COR-L47 (cell line): ENCODE data around the gene EPHA1.

Experiments used
- DNase-seq: peaks from one replicate; lab custom pipeline; 2025; lab: John Stamatoyannopoulos, UW

Gene EPHA1

DNA sequence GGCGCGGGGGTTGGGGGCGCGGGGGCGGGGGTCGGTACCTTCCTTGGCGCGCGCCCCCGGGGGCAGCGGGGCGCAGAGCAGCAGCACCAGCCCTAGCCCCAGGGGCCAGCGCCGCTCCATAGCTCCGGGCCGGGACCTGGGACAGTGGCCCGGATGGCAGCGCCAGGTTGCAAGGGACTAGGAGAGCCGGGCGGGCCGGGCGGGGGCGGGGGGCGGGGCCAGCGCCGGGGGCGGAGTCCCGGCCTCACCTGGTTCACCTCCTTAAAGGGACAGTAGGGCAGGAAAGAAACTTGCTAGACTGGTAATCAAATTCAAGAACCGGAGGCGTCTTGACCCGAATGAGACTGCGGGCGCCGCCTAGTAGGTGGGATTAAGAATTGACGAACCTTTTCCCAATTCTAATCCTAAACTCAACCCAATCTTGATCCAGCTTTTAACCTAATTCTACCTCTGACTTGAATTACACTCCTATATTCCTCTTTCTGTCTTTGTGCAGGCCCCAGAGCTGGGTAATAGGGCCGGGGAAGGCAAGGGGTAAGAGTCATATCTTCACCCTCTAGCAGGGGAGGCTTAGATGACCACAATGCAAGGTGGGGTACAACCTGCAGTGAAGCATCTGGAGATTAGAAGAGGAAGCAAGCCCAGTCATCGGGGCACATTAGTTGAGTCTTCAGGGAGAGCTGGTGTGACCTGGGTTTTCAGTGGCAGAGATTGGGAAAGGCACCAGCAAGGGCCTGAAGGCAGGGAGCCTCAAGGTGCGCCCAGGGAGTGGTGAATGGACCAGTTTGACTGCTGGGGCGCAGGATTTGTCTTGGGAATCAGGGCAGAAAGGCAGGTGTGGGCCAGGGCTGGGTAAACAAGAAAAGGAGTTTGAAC, at the start of gene EPHA1:
EPHA1 (minus strand) TSS at position 171 of the 876 bp plus-strand sequence; CDS start at position 120, 51 bp downstream.
- DNase-seq = no peak

DNA sequence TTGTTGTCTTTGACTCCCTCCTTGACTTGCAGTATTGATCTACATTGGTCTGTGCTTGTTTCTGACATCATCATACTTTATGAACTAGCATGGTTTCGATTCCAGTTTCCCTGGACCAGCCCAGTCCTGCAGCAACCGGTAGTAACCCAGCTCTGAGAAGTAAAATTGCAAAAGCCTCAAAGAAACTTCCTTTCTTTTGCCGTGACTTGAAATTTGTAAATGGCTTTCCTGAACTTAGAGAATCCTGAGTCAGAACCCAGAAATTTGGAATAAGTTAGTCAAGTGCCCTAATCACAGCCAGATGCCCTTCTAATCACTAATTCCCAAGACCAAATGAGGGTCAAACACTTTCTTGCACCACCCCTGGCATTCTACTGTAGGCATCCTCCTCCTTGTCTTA, 49.6 kb upstream of the EPHA1 start:
- no peak for DNase-seq

DNA sequence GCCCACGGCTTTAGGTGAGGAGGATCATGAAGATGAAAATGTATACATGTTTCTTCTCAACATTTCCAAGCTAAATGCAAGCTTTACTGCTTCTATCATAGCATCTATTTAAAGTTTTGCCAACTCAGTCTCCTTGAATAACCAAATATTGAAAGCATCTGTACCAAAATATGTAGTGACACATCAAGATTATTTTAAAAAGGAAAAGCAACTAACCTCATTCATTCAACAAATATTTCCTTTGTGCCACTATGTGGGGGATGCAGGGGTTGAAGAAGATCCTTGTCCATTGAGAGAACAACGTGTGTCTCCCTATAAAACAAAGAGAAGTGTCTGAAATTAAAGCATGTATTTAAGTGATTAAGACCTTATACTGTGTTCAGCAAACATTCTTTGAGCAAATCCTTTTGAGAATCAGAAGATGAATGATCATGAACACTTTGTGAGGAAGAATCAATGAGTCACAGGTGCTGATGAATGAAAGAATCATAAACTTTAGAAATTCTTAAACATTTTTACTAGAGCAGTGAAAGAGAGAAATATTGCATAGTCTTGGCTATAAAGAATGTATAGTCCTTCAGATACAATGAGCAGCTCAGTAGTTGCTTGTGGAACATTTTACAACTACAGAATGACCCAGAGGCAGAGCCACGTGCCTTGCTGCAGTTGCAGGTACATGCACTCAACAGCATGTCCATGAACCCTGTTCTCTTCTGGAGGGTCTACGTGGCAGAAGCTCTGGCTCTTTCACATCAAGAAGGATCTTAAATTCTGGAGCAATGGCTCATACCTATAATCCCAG, 48.5 kb upstream of the EPHA1 start:
- no peak for DNase-seq

DNA sequence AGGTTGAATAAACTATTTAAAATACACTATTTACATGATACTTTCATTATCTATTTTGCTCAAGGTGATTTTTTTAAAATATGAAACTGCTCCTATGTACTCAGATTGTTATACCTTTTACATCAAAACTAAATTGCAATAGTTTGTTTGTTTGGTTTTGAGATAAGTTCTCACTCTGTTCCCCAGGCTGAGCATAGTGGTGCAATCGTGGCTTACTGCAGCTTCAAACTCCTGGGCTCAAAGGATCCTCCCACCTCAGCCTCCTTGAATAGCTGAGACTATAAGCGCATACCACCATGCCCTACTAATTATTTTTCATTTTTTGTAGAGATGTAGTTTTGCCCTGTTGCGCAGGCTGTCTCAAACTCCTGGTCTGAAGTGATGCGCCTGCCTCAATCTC, 47.3 kb upstream of the EPHA1 start:
- DNase-seq = no peak

DNA sequence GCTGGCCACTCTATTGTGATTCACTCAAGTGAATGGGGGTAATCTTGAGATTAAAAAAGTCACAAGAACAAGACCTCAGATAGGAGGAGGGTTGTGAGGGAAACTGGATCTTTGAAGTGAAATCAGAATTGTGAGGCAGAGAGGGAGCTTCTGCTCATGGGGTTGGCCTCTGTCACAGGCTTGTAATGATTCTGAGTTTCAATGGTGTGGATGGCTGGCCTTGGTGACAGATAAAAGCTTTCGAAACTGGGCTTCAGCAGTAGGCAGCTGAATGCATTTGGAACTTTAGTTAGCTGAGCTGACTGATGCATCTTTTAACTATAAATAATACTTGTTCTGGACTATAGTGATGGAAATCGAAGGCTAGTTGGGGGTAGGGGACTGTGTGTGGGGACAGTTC, 46.8 kb upstream of the EPHA1 start:
- DNase-seq = no peak

DNA sequence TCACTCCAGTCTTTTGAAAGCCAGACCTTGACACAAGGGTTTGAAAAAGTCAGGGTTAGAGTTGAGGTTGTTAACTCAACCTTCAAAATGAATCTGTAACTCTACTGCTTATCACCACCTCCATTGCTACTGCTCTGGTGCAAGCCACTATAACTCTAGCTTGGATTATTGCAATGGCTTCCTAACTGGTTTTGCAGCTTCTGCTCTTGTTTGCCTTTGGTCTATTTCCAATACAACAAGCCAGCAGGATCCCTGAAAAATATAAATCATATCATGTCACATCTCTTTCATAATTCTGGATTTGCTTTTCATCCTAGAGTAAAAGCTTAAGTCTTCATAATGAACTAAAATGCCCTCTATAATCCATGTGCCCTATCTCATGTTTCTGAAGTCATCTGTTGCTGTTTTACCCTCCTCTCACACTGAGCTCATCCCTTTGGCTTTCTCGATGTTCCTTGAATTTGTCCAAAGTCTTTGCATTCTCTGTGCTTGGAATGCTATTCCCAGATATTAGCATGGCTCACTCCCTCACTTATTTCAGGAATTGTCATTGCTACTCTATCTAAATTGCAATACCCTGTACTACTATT, 45.5 kb upstream of the EPHA1 start:
- no peak for DNase-seq

DNA sequence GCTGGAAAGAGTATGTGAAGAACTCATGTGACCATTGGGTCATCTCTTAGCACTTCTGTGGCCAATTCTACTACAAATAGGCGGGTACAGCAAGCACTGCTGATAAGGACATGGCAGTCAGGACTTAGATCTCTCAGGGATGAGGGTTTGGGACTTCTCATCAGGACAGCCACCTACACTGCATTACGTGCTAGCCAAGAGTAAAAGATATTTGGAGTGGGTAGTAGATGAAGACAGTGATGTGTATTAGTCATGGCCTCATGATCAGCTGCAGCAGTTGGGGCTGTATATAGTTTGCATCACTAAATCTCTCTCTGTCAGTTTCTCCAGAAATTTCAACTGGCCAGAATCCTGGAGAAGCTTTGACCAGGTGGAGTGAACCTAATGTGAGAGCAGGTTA, 43.8 kb upstream of the EPHA1 start:
- DNase-seq = no peak

DNA sequence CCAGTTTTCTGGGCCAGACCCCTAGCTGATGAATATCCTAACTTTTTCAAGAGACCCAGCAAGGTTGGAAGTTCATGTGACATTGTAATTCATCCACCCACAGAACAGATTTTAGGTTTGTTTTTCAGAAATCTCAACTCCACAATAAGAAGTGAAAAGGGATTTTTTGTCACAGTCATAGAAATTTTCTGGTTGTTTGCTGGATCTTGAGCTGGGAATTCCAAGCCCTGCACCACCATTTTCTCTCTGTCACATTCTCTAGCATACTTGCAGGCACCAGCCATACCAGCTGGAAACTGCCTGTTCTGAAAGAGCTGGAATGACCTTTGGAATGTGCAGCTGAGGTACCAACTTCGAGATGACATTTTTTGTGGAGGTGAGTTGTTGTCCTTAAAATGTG, 43.1 kb upstream of the EPHA1 start:
- DNase-seq = no peak

DNA sequence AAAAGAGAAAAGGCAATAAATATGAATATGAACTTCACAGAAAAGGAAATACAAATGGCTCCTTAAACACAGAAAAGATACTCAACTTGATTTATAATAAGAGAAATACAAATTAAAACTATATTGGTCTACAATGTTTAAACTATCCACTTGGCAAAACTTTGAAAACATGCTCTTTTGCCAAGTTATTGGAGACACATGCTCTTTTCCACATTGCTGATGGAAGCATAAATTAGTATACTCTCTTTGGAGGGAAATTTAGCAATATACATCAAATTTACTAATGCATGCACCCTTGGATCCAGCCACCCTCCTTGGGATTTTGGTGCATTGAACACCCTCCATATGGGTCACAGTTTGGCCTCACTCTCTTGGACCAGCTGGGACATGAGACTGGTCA, 42.5 kb upstream of the EPHA1 start:
- DNase-seq = no peak

DNA sequence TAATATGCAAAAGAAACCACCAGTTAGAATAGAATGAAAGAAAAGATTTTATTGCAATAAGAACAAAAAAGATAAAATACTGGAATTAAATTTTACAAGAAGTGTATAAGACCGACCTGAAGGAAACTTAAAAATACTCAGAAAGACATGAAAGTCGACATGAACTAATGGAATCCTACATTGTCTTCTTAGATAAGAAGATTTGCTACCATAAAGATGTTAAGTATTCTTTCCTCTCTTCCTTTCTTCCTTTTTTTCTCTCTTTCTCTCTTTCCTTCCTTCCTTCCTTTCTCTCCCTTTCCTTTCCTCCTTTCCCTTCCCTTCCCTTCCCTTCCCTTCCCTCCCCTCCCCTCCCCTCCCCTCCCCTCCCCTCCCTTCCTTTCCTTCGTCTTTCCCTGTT, 41.1 kb upstream of the EPHA1 start:
- DNase-seq = no peak

DNA sequence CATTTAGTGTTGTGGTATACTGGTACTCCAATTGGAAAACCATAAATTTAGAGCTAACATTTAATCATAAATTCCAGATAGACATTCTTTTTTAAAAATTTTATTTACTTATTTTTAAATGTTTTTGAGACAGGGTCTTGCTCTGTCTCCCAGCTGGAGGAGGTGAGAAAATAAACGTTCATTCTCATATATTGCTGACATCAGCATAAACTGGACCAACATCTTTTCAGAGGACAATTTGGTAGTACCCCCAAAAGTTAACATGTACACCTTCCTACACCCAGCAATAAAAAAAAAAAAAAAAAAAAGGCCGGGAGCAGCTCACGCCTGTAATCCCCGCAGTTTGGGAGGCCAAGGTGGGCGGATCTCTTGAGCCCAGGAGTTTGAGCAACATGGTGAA, 39.8 kb upstream of the EPHA1 start:
- no peak for DNase-seq

DNA sequence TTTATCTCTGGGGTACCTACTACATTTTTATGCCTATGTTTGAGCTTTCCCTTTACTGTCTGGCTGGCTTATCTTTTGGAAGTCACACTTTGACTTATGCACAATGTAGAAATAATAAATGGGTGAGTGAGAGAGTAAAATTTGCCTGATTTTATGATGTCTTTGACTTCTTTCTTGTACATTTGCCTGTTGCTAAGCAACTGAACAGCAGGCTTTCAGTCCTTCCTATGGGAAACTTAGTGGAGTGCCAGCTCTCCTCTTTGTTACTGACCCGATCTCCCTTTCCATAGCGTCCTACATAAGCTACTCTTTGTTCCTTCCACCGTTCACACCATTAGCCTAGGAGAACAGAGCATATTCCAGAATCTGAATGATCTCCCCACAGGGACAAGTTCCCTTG, 38.8 kb upstream of the EPHA1 start:
- no peak for DNase-seq

DNA sequence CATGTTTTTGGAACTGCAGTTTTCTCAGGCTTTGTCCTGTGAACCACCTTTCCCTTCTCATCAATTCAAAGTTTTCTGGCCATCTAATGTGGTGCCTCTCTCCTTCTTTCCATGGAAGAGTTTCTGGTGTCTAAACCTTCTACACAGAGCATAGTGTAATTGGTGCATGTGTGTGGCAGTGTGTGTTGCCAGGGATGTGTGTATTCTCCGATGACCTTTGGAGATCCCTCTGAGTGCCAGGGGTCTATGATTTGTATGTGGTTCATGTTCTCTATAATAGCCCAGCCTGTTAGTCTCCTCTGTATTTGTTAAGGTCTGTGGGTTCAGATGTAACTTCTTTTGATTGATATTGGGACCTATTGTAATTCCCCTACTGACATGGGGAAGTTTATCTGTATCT, 36.1 kb upstream of the EPHA1 start:
- no peak for DNase-seq

DNA sequence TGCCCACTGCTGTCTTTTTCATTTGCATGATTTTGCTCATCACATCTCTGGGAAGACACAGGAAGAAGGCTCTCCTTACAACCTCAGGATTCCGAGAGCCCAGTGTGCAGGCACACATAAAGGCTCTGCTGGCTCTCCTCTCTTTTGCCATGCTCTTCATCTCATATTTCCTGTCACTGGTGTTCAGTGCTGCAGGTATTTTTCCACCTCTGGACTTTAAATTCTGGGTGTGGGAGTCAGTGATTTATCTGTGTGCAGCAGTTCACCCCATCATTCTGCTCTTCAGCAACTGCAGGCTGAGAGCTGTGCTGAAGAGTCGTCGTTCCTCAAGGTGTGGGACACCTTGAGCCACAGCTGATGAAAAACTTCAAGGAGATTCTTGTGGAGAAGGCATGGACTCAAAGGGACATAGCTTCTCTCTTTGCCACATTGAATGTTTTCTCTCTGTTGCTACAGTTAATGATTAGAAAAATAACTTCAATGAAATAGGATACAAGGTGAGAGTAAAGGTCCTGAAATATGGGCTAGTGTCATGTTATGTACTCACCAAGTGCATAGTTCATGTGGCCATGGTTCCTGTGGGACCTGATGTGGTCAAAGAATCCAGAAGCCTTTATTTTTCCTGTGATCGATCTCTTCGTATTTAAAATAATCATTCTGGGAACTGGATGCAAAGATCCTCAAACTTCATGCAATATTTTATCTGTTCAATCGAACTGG, 35.6 kb upstream of the EPHA1 start:
- DNase-seq = no peak

DNA sequence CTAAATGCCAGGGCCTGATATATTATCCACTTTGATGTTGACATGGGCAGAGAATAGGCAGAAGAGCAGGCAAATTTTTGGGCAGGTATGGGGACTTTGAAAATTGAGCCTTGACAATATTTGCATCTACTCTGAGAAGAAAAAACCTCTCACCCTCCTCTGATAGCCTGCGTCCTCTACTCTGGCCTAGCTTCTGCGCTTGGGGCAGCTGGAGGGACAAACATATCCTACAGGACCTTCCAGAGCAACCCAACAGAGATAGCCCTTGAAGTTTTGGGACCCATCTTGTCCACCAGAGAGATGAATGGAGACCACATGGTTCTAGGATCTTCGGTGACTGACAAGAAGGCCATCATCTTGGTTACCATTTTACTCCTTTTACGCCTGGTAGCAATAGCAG, 34.5 kb upstream of the EPHA1 start, which contains the start of gene TAS2R60:
TAS2R60 (plus strand) TSS at position 301 of the 400 bp plus-strand sequence; CDS start at position 301, 0 bp downstream.
- no peak for DNase-seq

DNA sequence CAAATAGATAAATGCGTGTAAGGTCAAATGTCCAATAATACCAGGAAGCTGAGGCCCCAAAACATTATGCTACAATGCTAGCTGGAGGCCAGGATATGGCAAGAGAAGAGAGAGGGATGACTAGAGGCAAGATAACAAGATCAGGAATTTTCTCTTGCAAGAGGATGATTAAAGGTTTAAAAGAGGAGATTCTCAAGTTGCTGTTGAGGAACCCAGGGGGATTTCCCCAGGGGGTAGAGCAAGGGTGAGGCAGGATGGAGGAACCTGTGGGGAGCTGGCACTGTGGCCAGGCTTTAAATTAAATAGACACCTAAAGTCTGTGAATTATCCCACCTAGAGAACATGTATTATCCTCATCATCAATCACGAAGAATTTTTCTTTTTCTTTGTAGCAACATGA, 31.2 kb upstream of the EPHA1 start:
- no peak for DNase-seq

DNA sequence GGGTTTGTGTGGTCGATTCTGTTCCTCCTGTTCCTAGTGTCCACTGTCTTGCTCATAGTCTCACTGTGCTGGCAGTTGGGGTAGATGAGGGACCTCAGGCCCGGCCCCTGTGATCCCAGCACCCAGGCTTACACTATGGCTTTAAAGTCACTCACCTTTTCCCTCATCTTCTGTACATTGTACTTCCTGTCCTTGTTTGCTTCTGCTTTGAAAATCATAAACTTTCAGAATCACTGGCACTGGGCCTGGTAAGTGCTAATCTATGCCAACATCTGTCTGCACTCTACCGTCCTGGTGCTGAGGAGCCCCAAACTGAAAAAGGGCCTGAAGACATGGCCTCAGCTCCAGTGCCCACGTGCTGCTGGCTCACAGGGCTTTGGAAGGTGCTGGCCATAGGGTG, 28.9 kb upstream of the EPHA1 start:
- no peak for DNase-seq

DNA sequence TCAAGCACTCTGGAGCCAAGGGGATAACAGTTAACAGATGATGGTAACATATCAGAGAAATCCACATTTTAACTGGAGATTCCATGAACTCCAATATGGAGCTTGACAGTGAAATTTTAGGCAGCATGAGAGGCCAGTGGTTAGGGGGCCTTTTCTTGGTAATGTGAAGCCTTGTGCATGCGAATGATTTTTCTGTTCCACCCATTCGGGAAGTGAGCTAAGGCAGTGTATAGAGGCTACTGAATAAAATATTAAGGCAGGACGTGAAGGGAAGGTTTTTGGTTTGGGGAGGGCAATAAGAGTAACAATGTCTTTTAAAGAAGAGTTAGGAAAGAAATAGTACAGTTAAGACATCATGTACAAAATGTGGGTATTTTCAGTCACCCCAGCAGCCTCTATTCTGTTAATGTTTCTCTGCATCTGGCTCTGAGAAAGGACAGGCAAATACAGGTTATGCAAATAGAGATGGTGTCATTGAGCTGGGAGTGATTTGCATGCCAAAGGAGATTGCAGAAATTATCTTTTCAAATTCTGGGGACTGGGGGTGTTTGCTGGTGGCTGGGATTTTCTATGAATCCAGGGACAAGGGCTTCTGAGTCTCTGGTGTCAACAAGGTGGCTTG, 27.8 kb upstream of the EPHA1 start:
- DNase-seq = no peak

DNA sequence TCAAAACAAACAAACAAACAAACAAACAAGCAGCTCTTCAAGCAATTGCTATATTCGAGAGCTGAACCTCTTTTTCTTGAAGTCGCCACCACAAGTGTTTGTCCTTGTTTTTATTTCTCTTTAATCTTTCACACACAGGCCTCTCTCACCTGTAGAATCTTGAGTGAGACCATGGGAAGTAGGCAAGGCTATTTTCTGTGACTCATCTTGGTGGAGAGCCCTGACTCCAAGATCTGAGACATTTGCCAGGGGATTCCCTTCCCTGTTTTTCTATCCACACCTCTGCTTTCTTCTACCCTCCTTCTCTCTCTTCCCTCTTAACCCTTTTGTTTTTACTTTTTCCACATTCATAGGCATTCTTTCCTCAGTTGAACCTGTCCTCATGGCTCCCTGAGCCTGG, 26.6 kb upstream of the EPHA1 start:
- no peak for DNase-seq

DNA sequence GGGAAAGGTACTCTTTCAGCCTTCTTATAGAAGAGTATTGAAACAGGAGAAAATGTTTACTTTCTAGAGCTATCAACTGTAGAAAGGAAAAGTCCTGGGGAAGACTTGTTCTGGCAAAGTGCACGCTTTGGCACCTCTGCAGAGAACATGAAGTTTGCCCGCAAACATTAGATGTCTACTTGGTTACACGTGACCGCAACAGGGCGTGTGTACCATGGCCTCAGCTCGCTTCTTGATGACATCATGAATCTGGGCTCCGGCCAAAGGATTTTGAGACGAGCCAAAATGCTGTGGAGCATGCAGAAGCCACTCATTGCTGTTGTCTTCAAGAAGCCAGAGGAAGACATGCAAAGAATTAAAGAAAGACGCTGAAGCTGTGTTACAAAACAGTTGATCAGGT, 26.0 kb upstream of the EPHA1 start:
- DNase-seq = no peak

DNA sequence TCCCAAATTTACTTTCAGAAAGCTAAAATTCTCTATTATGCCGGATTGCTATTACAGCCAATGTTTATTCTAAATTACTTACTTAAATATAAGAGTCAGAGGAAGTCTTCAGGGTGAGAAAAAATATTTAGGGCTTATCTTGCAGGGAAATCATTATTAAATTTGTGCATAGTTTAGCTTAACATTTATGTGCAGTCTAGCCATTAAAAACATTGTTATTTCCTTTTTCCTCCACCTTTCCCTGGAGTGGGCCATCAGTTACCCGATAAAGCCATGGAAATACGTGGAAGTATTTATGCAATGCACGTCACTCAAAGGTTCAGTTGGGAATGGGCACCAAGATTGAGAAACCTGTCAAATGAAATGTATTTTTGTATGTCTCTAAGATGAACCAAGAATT, 25.1 kb upstream of the EPHA1 start:
- DNase-seq = no peak

DNA sequence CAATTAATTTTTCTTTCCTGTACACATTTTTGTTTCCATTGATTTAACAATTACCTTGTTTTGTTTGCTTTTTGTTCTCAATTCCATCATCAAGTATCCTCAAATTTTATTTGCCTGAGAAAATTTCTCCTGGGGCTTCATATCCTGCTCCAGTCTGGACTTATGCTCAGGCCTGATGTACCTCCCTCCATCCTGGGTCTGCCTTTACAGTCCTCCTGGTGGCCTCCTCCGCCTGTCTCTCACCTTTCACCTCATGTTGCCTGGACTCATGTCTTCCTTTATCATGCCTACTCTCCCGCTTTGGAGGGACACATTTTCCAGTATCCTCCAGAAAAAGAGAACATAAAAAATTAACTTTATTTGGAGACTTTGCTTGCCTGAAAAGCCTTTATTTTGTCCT, 22.5 kb upstream of the EPHA1 start:
- DNase-seq = no peak
